GM12872 (cell line): ENCODE results near the gene MYO5A.

Experiments
- TF ChIP-seq, protein P1 (sequence below): IDR thresholded peaks from 3 replicates; pipeline ENCODE4 v1.5.1; 2011; ENCODE audit warnings: low read depth, mild to moderate bottlenecking, low read length, moderate library complexity; ENCODE audit not compliant: insufficient read depth

The MYO5A gene

DNA sequence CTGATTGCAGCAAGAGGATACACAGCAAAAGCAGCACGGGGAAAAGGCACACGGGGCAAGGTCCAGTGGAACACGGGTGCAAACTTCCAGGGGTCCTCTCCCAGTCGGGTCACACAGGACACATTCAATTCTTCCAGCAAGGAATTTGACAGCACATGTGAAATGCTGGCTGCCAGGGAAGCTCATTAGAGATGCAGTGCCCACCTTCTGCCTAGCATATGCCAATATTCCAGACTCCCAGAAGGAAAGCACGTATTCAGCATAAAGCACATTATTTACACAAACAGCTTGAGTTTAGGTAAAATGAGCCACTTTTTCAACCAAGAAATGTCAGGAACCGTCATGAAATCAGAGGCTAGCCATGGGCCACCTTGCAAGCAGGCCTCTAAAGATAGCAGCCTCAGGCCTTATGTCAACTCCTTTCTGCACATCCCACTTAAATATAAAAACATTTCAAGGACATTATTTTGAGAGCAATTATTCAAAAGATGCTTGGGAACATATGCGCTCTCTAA, 252.4 kb downstream of the MYO5A start:
- TF ChIP-seq, protein P1, sequence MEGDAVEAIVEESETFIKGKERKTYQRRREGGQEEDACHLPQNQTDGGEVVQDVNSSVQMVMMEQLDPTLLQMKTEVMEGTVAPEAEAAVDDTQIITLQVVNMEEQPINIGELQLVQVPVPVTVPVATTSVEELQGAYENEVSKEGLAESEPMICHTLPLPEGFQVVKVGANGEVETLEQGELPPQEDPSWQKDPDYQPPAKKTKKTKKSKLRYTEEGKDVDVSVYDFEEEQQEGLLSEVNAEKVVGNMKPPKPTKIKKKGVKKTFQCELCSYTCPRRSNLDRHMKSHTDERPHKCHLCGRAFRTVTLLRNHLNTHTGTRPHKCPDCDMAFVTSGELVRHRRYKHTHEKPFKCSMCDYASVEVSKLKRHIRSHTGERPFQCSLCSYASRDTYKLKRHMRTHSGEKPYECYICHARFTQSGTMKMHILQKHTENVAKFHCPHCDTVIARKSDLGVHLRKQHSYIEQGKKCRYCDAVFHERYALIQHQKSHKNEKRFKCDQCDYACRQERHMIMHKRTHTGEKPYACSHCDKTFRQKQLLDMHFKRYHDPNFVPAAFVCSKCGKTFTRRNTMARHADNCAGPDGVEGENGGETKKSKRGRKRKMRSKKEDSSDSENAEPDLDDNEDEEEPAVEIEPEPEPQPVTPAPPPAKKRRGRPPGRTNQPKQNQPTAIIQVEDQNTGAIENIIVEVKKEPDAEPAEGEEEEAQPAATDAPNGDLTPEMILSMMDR = no peak

DNA sequence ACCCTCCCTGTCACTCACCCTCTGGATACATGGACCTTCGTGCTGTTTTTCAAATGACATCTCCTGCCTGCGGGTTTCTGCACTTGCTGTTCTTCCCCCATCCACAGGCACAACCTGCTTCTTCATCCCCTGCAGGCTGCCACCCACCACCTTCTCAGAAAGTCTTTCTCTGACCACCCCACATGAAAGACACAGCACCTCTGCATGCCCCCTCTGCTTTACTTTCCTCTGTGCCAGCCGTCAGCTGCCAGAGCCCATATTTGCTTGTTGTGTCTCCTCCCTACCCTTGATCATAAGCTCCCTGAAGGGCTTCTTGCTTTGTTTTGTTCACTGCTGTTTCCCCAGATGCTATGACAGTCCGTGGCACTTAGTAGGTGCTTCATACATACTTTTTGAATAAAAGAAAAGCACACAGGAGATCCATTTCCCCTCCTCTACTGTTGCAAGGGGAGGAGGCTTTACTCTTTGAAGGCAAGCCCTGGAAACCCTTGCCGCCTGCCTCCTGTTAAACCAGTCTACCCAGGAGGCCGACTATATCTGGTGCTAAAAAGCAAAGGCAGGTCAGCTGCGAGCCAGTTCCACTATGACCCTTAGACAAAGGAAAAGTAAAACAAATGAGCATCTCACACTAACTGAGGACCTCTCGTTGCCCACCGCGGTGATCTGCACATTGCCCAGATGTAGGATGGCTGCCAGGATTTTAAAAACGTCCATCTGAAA, 265.0 kb downstream of the MYO5A start:
- TF ChIP-seq, protein P1 = no peak

DNA sequence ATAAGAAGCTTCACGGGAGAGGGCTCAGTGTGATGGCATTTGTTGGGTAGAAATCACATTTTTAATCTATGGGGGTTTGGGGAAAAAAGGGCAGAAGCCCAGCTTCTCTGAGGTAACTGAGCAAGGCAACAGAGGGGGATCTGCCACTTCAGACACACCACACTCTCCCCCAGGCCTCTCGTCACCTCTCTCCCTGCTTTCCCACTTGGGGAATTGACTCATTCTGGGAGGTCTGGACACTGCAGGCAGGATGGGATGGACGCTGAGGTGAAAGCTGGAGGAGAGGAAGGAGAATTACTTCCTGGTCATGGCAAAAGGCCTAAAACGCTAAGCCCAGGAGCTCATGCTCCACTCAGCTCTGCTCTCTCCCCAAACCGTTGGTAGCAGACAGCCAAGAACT, 266.3 kb downstream of the MYO5A start:
- TF ChIP-seq, protein P1 = no peak

DNA sequence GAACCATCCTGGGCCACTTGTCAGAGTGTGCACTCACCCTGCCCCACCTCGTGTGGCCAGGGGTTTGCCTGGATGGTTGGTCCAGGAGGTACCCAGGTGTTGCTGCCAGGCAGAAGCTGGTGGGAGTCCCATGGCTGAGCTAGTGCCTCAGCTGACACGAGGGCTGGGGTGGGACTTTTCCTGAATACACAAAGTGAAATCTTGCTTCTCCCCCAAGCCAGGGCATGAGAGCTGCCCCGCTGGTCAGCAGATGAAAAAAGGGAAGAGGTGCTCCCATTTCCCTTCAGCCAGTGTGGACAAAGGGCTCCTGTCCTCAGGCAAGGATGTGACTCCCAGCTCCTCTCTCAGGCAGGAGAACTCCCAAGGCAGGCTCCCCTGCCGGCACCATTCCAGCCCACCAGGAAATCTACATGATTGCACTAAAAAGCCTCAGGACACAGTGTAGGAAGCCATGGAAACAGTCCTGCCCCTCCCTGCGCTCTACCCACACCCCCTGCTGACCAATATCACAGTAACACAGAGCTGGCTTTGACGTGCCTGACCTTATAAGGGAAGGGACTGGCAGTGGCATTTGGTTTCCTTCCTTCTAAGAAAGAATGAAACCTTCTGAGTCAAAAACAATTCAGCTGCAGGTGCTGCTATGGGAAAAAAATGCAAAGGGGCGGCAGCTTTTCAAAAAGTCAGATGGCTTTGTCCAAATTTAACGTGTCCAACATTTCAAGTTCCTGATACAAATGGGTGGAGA, 267.0 kb downstream of the MYO5A start:
- TF ChIP-seq, protein P1 = peak; percentile 35; the same call in 1 of the 3 replicates

DNA sequence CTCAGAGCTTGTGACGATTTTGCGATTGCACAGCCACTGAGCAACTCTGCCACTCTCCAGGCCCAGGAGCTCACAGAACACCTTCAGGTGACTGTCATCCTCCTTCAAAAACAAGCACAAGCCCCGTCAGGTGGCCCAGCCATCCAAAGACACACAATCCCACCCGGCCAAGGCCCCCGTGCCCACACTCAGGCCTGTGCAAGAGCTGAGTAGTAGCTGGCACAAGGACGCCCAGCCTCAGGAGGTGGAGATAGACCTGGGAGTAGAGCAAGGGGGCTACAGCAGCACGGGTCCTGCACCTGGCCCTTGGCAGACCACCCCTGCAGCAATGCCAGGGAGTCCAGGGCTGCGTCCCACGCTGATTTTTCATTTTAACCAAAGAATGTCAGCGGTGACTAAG, 267.7 kb downstream of the MYO5A start:
- TF ChIP-seq, protein P1 = no peak

DNA sequence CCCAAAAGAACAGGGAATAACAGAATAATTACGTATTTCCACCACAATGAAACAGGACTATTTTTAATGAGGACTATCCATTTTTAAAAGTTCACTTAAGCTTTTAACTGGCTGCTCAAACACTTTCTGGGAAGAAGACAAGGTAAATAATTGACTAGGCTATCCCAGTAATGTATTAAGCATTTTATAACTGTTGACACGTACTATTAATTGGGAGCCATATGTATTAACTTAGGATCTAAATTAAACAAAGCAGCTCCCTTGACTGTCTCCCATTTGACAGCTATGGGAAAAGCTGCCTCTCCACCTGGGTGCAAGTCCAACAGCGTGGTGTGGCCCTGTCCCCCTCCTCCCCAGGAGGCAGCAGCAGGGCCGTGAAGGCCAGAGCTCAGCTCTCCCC, 269.2 kb downstream of the MYO5A start:
- TF ChIP-seq, protein P1 = no peak

DNA sequence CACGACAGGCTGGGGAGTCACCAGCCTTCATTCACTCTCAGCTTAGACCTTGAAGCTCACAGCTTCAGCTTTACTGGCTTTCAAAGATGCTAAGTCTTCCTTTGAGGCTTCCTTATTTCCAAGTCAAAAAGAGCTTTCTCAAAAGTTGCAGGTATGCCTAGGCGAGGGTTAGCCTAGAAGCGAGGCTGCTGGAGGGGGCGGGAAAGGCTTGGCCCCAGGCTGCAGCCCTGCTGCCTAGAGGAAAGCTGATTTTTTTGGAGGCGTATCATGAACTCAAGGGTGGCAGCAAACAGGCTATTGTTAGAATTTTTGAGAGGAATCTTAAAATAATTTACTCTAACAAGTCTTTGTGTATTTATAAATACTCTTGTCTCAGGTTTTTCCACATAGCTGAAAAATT, 270.2 kb downstream of the MYO5A start:
- TF ChIP-seq, protein P1 = no peak
